Measurements from ENCODE around the gene FAM3D.

The FAM3D gene

GRCh38 chr3:58659051-58659675 is 7.4 kb downstream of the FAM3D start:
- TF ChIP-seq CTCF (conservative IDR thresholded peaks at IDR 0.05) (peak; percentile 68), ZFX (IDR thresholded peaks at IDR 0.05) (no peak)
- 0 out of 2 replicates have a peak overlapping the region, but pooled peaks have one; percentile 14 for H3K27ac ChIP-seq

- TF ChIP-seq ZFX (IDR thresholded peaks at IDR 0.05) (no peak), CTCF (conservative IDR thresholded peaks at IDR 0.05) (no peak)
- 0 out of 2 replicates have a peak overlapping the region, but pooled peaks have one; percentile 50 for H3K27ac ChIP-seq
These were observed 8.1 kb downstream of the FAM3D start for GRCh38 chr3:58658508-58658907.

- peak overlapping the region; percentile 50 for H3K27ac ChIP-seq
- TF ChIP-seq ZFX (IDR thresholded peaks at IDR 0.05) = no peak
- no peak for TF ChIP-seq CTCF (conservative IDR thresholded peaks at IDR 0.05)
These were observed 8.9 kb downstream of the FAM3D start for GRCh38 chr3:58657571-58658141.

DNA sequence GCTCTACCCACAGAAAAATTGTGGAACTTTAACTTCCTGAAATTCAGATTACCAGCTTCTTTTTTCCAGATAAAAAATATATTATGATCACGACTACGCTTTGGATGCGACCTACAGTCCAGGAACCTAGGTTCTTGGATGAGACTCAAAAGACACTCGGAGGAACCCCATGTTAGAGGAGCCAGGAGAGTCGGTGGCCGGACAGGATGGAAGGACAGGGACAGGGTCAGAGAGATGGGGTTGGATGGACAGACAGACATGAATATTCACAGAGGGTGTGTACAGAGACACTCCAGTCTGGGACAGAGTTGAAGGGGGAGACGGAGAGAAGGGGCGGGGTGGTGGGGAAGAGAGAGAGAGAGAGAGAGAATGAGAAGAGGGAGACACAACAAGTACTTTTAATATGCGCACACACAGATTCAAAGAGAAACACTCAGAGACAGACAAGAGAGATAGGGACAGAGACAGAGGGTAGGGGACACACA is 9.5 kb downstream of the FAM3D start:
- H3K27ac ChIP-seq = peak overlapping the region; percentile 50
- no peak for TF ChIP-seq ZFX (IDR thresholded peaks at IDR 0.05)
- TF ChIP-seq CTCF (conservative IDR thresholded peaks at IDR 0.05) = no peak

- H3K27ac ChIP-seq = no peak overlapping the region
- no peak for TF ChIP-seq ZFX (IDR thresholded peaks at IDR 0.05)
- TF ChIP-seq CTCF (conservative IDR thresholded peaks at IDR 0.05) = no peak
These were observed 9.9 kb downstream of the FAM3D start for GRCh38 chr3:58656631-58657030.

GRCh38 chr3:58654466-58654865 is 12.1 kb downstream of the FAM3D start:
- no peak overlapping the region for H3K27ac ChIP-seq
- TF ChIP-seq CTCF (conservative IDR thresholded peaks at IDR 0.05) = no peak
- TF ChIP-seq ZFX (IDR thresholded peaks at IDR 0.05) = no peak

- no peak overlapping the region for H3K27ac ChIP-seq
- TF ChIP-seq CTCF (conservative IDR thresholded peaks at IDR 0.05) = no peak
- no peak for TF ChIP-seq ZFX (IDR thresholded peaks at IDR 0.05)
These were observed 13.9 kb downstream of the FAM3D start for GRCh38 chr3:58652624-58653023.
